IPS-NIHi11 (cell line): ENCODE results near the gene B3GAT2.

Experiments used
- DNase-seq: peaks from one replicate; pipeline ENCODE4 v3.0.0; 2012; ENCODE audit warnings: mixed read lengths, low spot score

B3GAT2 gene

GRCh38 chr6:70894001-70894400 lies 62.9 kb downstream of the B3GAT2 start:
- no peak for DNase-seq

GRCh38 chr6:70889270-70889669 lies 67.6 kb downstream of the B3GAT2 start:
- DNase-seq: no peak

GRCh38 chr6:70886661-70887060 lies 70.2 kb downstream of the B3GAT2 start:
- no peak for DNase-seq

GRCh38 chr6:70886071-70886470 lies 70.8 kb downstream of the B3GAT2 start:
- no peak for DNase-seq

- DNase-seq: peak; percentile 90
These were observed 72.5 kb downstream of the B3GAT2 start for GRCh38 chr6:70884074-70884983.

GRCh38 chr6:70879496-70879895 lies 77.4 kb downstream of the B3GAT2 start:
- no peak for DNase-seq

- DNase-seq: no peak
These were observed 82.5 kb downstream of the B3GAT2 start for GRCh38 chr6:70874181-70874913.

GRCh38 chr6:70872469-70872868 lies 84.4 kb downstream of the B3GAT2 start:
- no peak for DNase-seq

GRCh38 chr6:70864401-70864800 lies 92.5 kb downstream of the B3GAT2 start:
- DNase-seq: peak; percentile 31

- no peak for DNase-seq
These were observed 93.5 kb downstream of the B3GAT2 start for GRCh38 chr6:70863343-70863742.

- DNase-seq: no peak
These were observed 95.9 kb downstream of the B3GAT2 start for GRCh38 chr6:70860920-70861319.

GRCh38 chr6:70860045-70860444 lies 96.8 kb downstream of the B3GAT2 start:
- no peak for DNase-seq

- DNase-seq: no peak
These were observed 99.3 kb downstream of the B3GAT2 start for GRCh38 chr6:70857387-70858077.

- DNase-seq: no peak
These were observed 104.1 kb downstream of the B3GAT2 start for GRCh38 chr6:70852667-70853246.

- DNase-seq: no peak
These were observed 107.4 kb downstream of the B3GAT2 start for GRCh38 chr6:70849348-70850069.

- DNase-seq: no peak
These were observed 109.5 kb downstream of the B3GAT2 start for GRCh38 chr6:70847106-70848084.

- DNase-seq: no peak
These were observed 110.5 kb downstream of the B3GAT2 start for GRCh38 chr6:70846207-70846835.

- no peak for DNase-seq
These were observed 112.6 kb downstream of the B3GAT2 start for GRCh38 chr6:70844301-70844700.

GRCh38 chr6:70843328-70843918 lies 113.4 kb downstream of the B3GAT2 start:
- no peak for DNase-seq
